Measurements from ENCODE around the gene PDE10A. TPM values are rescaled to one million over a fixed set of nuclear protein-coding genes. Genes with fewer than 3 reads are reported as not detected.

PDE10A gene
- total RNA-seq, 4 donors from 2014 or later, result 2.7 to 8.8 (median 7.0) TPM

- TF ChIP-seq CTCF (IDR thresholded peaks at IDR 0.05; ENCODE audit: low read depth), result no peak
Observed at GRCh38 chr6:165478581-165478980, 184.5 kb downstream of the PDE10A start.

GRCh38 chr6:165469483-165469882 is 193.6 kb downstream of the PDE10A start:
- TF ChIP-seq CTCF (IDR thresholded peaks at IDR 0.05; ENCODE audit: low read depth), result no peak

- TF ChIP-seq CTCF (IDR thresholded peaks at IDR 0.05; ENCODE audit: low read depth), result no peak
Observed at GRCh38 chr6:165468340-165469235, 194.5 kb downstream of the PDE10A start.

- TF ChIP-seq CTCF (IDR thresholded peaks at IDR 0.05; ENCODE audit: low read depth), result no peak
Observed at GRCh38 chr6:165458134-165458533, 204.9 kb downstream of the PDE10A start.

GRCh38 chr6:165456286-165456685 is 206.8 kb downstream of the PDE10A start:
- TF ChIP-seq CTCF (IDR thresholded peaks at IDR 0.05; ENCODE audit: low read depth), result no peak

GRCh38 chr6:165455488-165455887 is 207.6 kb downstream of the PDE10A start:
- TF ChIP-seq CTCF (IDR thresholded peaks at IDR 0.05; ENCODE audit: low read depth), result no peak

GRCh38 chr6:165453395-165453794 is 209.6 kb downstream of the PDE10A start:
- TF ChIP-seq CTCF (IDR thresholded peaks at IDR 0.05; ENCODE audit: low read depth), result no peak

Data from subcutaneous adipose tissue (tissue), 4 donors.